IMR-90 (cell line): ENCODE results near the gene GRID1. TPM values are rescaled to one million over a fixed set of nuclear protein-coding genes. Genes with fewer than 3 reads are reported as not detected.

Experiments
- ATAC-seq: fragments of 200-7000 bp; cut with Tn5 transposase; 2 replicates; pipeline ENCODE4 v1.9.1; 2020; ENCODE audit warnings: low read depth, mild to moderate bottlenecking, moderate library complexity
- BruUV-seq: library from RNA; stranded (reverse); fragments of 400-500 nt; replicated peaks from 2 replicates; lab custom pipeline; 2021; lab: Mats Ljungman, UMichigan
- CTCF ChIA-PET: fragments of 300-600 bp; formaldehyde crosslinking; extraction: SDS; loops from one replicate; lab custom pipeline; 2021; ENCODE audit warnings: antibody characterized with exemption; lab: Yijun Ruan, JAX
- POLR2A ChIA-PET: fragments of 300-600 bp; sonication (Branson Sonifier 250); formaldehyde crosslinking; loops from one replicate; lab custom pipeline; 2022; ENCODE audit warnings: antibody characterized with exemption; ENCODE audit not compliant: unreplicated experiment; lab: Charles Lee
- DNase-seq: peaks from one replicate; pipeline ENCODE4 v3.0.0; 2013
- H2AFZ ChIP-seq: replicated peaks from 2 replicates; pipeline ENCODE3; 2013; ENCODE audit warnings: low read length, mild to moderate bottlenecking; ENCODE audit not compliant: poor library complexity
- H2AK5ac ChIP-seq: 2 replicates; pipeline ENCODE4 v1.6.1; 2013; ENCODE audit warnings: low read depth, low read length, inconsistent platforms
- H2AK9ac ChIP-seq: replicated peaks from 2 replicates; pipeline ENCODE3; 2013; ENCODE audit warnings: mild to moderate bottlenecking, low read depth, low read length, moderate library complexity; ENCODE audit not compliant: poor library complexity
- H2BK120ac ChIP-seq: 2 replicates; pipeline ENCODE4 v1.6.1; 2013; ENCODE audit warnings: low read depth, low read length, inconsistent platforms
- H2BK15ac ChIP-seq: 3 replicates; pipeline ENCODE4 v1.6.1; 2013; ENCODE audit warnings: low read depth, low read length, inconsistent platforms
- H2BK20ac ChIP-seq: 2 replicates; pipeline ENCODE4 v1.6.1; 2013; ENCODE audit warnings: low read depth, mild to moderate bottlenecking, inconsistent platforms, low read length, moderate library complexity
- H2BK5ac ChIP-seq: 2 replicates; pipeline ENCODE4 v1.6.1; 2013; ENCODE audit warnings: mild to moderate bottlenecking, low read depth, low read length, inconsistent platforms; ENCODE audit not compliant: poor library complexity, severe bottlenecking
- H3K14ac ChIP-seq: replicated peaks from 2 replicates; pipeline ENCODE4 v1.6.1; 2013; ENCODE audit warnings: low read depth, low read length, inconsistent platforms
- H3K18ac ChIP-seq: 2 replicates; pipeline ENCODE4 v1.6.1; 2013; ENCODE audit warnings: low read depth, low read length, control low read depth
- H3K23ac ChIP-seq: 2 replicates; pipeline ENCODE4 v1.6.1; 2013; ENCODE audit warnings: low read depth, low read length, inconsistent platforms
- H3K27ac ChIP-seq: 2 replicates; pipeline ENCODE4 v1.5.1; 2013; ENCODE audit warnings: mild to moderate bottlenecking, control low read depth, low read length; ENCODE audit not compliant: insufficient read depth
- H3K27me3 ChIP-seq: 2 replicates; pipeline ENCODE4 v1.6.1; 2013; ENCODE audit warnings: low read length; ENCODE audit not compliant: control insufficient read depth, insufficient read depth
- H3K36me3 ChIP-seq: 2 replicates; pipeline ENCODE4 v1.6.1; 2013; ENCODE audit warnings: low read length, mixed read lengths; ENCODE audit not compliant: control insufficient read depth, insufficient read depth
- H3K4ac ChIP-seq: 2 replicates; pipeline ENCODE4 v1.6.1; 2013; ENCODE audit warnings: low read depth, low read length, inconsistent platforms
- H3K4me1 ChIP-seq: 2 replicates; pipeline ENCODE4 v1.6.1; 2013; ENCODE audit warnings: low read length, mixed read lengths; ENCODE audit not compliant: control insufficient read depth, insufficient read depth
- H3K4me2 ChIP-seq: 2 replicates; pipeline ENCODE4 v1.6.1; 2013; ENCODE audit warnings: low read depth, mild to moderate bottlenecking, control low read depth, low read length, moderate library complexity
- H3K4me3 ChIP-seq: 2 replicates; pipeline ENCODE4 v1.5.1; 2013; ENCODE audit warnings: low read depth, mild to moderate bottlenecking, control low read depth, low read length, moderate library complexity; ENCODE audit not compliant: insufficient read depth
- H3K56ac ChIP-seq: 2 replicates; pipeline ENCODE4 v1.6.1; 2013; ENCODE audit warnings: low read length, inconsistent platforms; ENCODE audit not compliant: insufficient read depth; ENCODE audit errors: extremely low read depth
- H3K79me1 ChIP-seq, 2 experiments: 2 replicates each; pipeline ENCODE4 v1.6.1; 2013; ENCODE audit warnings: low read length in 2 of 2, inconsistent platforms in 1 of 2, low read depth in 1 of 2
- H3K9ac ChIP-seq: 2 replicates; pipeline ENCODE4 v1.6.1; 2013; ENCODE audit warnings: low read depth, low read length, control low read depth
- H3K9me1 ChIP-seq: 2 replicates; pipeline ENCODE4 v1.6.1; 2013; ENCODE audit warnings: low read length, inconsistent platforms; ENCODE audit not compliant: insufficient read depth
- H3K9me3 ChIP-seq: 2 replicates; pipeline ENCODE4 v1.6.1; 2013; ENCODE audit warnings: low read length; ENCODE audit not compliant: control insufficient read depth, insufficient read depth
- H4K20me1 ChIP-seq: 2 replicates; pipeline ENCODE4 v1.6.1; 2013; ENCODE audit warnings: low read length, inconsistent platforms; ENCODE audit not compliant: insufficient read depth
- H4K5ac ChIP-seq: 2 replicates; pipeline ENCODE4 v1.6.1; 2013; ENCODE audit warnings: mild to moderate bottlenecking, low read depth, low read length, control low read depth
- H4K8ac ChIP-seq, 2 experiments: 2 replicates each; pipeline ENCODE4 v1.6.1; 2013; ENCODE audit warnings: low read depth in 2 of 2, low read length in 2 of 2, control low read depth in 1 of 2, inconsistent platforms in 1 of 2
- H4K91ac ChIP-seq: 2 replicates; pipeline ENCODE4 v1.6.1; 2013; ENCODE audit warnings: low read depth, low read length, inconsistent platforms; ENCODE audit not compliant: insufficient read depth
- BHLHE40 ChIP-seq: fragments of 150-350 bp; IDR thresholded peaks from 2 replicates; pipeline ENCODE4 v1.6.1; 2016; ENCODE audit warnings: mild to moderate bottlenecking, low read depth, low read length
- FOS ChIP-seq: fragments of 150-350 bp; IDR thresholded peaks from 2 replicates; pipeline ENCODE4 v1.6.1; 2016; ENCODE audit warnings: low read depth, low read length
- MAFK ChIP-seq: IDR thresholded peaks from 2 replicates; pipeline ENCODE4 v1.6.1; 2012; ENCODE audit warnings: low read depth, low read length, improper control_type of control experiment
- MAZ ChIP-seq: IDR thresholded peaks from 2 replicates; pipeline ENCODE4 v1.6.1; 2012; ENCODE audit warnings: low read depth, mild to moderate bottlenecking, low read length, improper control_type of control experiment, moderate library complexity, borderline replicate concordance
- MXI1 ChIP-seq: IDR thresholded peaks from 2 replicates; pipeline ENCODE4 v1.6.1; 2012; ENCODE audit warnings: low read depth, mild to moderate bottlenecking, low read length, moderate library complexity, borderline replicate concordance
- NFE2L2 ChIP-seq: fragments of 150-350 bp; IDR thresholded peaks from 2 replicates; pipeline ENCODE4 v1.6.1; 2016; ENCODE audit warnings: low read depth, mild to moderate bottlenecking, low read length
- POLR2A ChIP-seq: IDR thresholded peaks from 2 replicates; pipeline ENCODE4 v1.6.1; 2012; ENCODE audit warnings: mild to moderate bottlenecking, low read depth, low read length
- RAD21 ChIP-seq: IDR thresholded peaks from 2 replicates; pipeline ENCODE4 v1.6.1; 2012; ENCODE audit warnings: low read length, improper control_type of control experiment
- RCOR1 ChIP-seq: IDR thresholded peaks from 2 replicates; pipeline ENCODE4 v1.6.1; 2012; ENCODE audit warnings: mild to moderate bottlenecking, low read length, improper control_type of control experiment; ENCODE audit not compliant: insufficient replicate concordance
- RFX5 ChIP-seq: IDR thresholded peaks from 2 replicates; pipeline ENCODE4 v1.8.0; 2012; ENCODE audit warnings: low read depth, mild to moderate bottlenecking, low read length, moderate library complexity
- SMC3 ChIP-seq: fragments of 150-350 bp; IDR thresholded peaks from 2 replicates; pipeline ENCODE4 v1.6.1; 2016; ENCODE audit warnings: low read depth, mild to moderate bottlenecking, antibody characterized with exemption, low read length, moderate library complexity
- WGBS, 2 experiments: methylation state at CpG; one replicate each; pipeline versions ENCODE4 v1.1.5 to v1.1.7; 2013; ENCODE audit warnings: missing lambda C conversion rate in 2 of 2; ENCODE audit not compliant: insufficient read length in 1 of 2; ENCODE audit errors: extremely low coverage in 2 of 2; 5-methylcytosine and 5-hydroxymethylcytosine counted together
- dilution Hi-C: fragments of 300-500 bp; cut with HindIII; formaldehyde crosslinking; loops from one replicate; pipeline ENCODE4 v1.14.3; 2018; ENCODE audit warnings: low sequenced_read_pairs; ENCODE audit not compliant: unreplicated experiment
- in situ Hi-C: fragments of 300-500 bp; cut with MboI; formaldehyde crosslinking; loops from 3 replicates; pipeline ENCODE4 v1.14.3; 2019; ENCODE audit warnings: low sequenced_read_pairs, inconsistent platforms, mixed read lengths
- intact Hi-C: fragments of 100-400 bp; cut with micrococcal nuclease; formaldehyde crosslinking; loops from 2 replicates; pipeline ENCODE4 v1.10.0; 2022
- polyA plus RNA-seq, 3 experiments: library from polyadenylated mRNA; depleted of rRNA; stranded (reverse); fragments of >200 nt; gene quantifications; 2 replicates each; pipeline ENCODE4 v1.2.3, GENCODE V29; 2012; ENCODE audit warnings: low replicate concordance in 1 of 3
- total RNA-seq: library from RNA; depleted of rRNA; stranded (reverse); fragments of >200 nt; gene quantifications from 2 replicates; pipeline ENCODE4 v1.2.3, GENCODE V29; 2012
- TF ChIP-seq, protein P1 (sequence below): fragments of 150-350 bp; IDR thresholded peaks from 2 replicates; pipeline ENCODE4 v1.6.1; 2017; ENCODE audit warnings: mild to moderate bottlenecking, antibody characterized with exemption, low read length, low read depth

GRID1 gene
- total and polyA plus RNA-seq, 2 of the 4 experiments (the other 2 are of a cell fraction) = not detected

- dilution Hi-C loops = no loop called here
- Histone ChIP-seq H2BK120ac (no peak overlapping the region), H3K4me1 (no peaks in the 10 kb centered on the region), H3K14ac (no peak overlapping the region), H4K91ac (no peak overlapping the region), H4K5ac (no peak overlapping the region), H2AK5ac (no peak overlapping the region), H3K9ac (no peak overlapping the region), H4K20me1 (no peaks in the 10 kb centered on the region), H3K9me3 (no peaks in the 10 kb centered on the region), H3K4me3 (no peak overlapping the region), H3K4ac (no peak overlapping the region), H3K18ac (no peak overlapping the region), H2AK9ac (no peak overlapping the region), H2AFZ (no peak overlapping the region), H2BK20ac (no peak overlapping the region), H3K79me1 (no peaks in the 10 kb centered on the region), H3K4me2 (no peak overlapping the region), H2BK15ac (no peak overlapping the region), H3K56ac (no peak overlapping the region), H4K8ac (no peak overlapping the region), H3K27me3 (peaks cover 27% of the 10 kb centered on the region), H3K9me1 (no peaks in the 10 kb centered on the region), H3K27ac (no peak overlapping the region), H3K36me3 (no peaks in the 10 kb centered on the region), H3K23ac (no peak overlapping the region), H2BK5ac (no peak overlapping the region)
- WGBS, 2 experiments = no CpG with 5 or more reads among the region's 2 CpGs
- DNase-seq (no peak), ATAC-seq (no peak)
- TF ChIP-seq MAZ (no peak), RAD21 (no peak), FOS (no peak), MXI1 (no peak), POLR2A (no peak), SMC3 (no peak), MAFK (no peak), NFE2L2 (no peak), RCOR1 (no peak), BHLHE40 (no peak), RFX5 (no peak)
- TF ChIP-seq, protein P1, sequence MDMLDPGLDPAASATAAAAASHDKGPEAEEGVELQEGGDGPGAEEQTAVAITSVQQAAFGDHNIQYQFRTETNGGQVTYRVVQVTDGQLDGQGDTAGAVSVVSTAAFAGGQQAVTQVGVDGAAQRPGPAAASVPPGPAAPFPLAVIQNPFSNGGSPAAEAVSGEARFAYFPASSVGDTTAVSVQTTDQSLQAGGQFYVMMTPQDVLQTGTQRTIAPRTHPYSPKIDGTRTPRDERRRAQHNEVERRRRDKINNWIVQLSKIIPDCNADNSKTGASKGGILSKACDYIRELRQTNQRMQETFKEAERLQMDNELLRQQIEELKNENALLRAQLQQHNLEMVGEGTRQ = no peak
- intact Hi-C loops = no loop called here
- BruUV-seq = no TSS peak
- POLR2A ChIA-PET = no interaction called here
- CTCF ChIA-PET = no interaction called here
- in situ Hi-C loops = no loop called here
Observed at GRCh38 chr10:86357041-86357440, 9.6 kb downstream of the GRID1 start.
